Fibroblast of the conjunctiva (primary cell): ENCODE data around the gene ARHGEF17.

Experiments
- DNase-seq: peaks from one replicate; pipeline ENCODE4 v3.0.0-alpha.2; 2010; ENCODE audit warnings: low read depth

Gene ARHGEF17

GRCh38 chr11:73314117-73314961, 6.3 kb downstream of the ARHGEF17 start:
- no peak for DNase-seq

GRCh38 chr11:73315293-73316020, 7.4 kb downstream of the ARHGEF17 start:
- DNase-seq = no peak

GRCh38 chr11:73316422-73316821, 8.3 kb downstream of the ARHGEF17 start:
- DNase-seq = no peak

- DNase-seq = no peak
Observed at GRCh38 chr11:73317373-73317772, 9.3 kb downstream of the ARHGEF17 start.

- no peak for DNase-seq
Observed at GRCh38 chr11:73317803-73318202, 9.7 kb downstream of the ARHGEF17 start.

GRCh38 chr11:73318501-73319011, 10.5 kb downstream of the ARHGEF17 start:
- DNase-seq = no peak

GRCh38 chr11:73320763-73321603, 12.9 kb downstream of the ARHGEF17 start:
- DNase-seq = peak; percentile 59

GRCh38 chr11:73321604-73322381, 13.7 kb downstream of the ARHGEF17 start:
- DNase-seq = no peak

- no peak for DNase-seq
Observed at GRCh38 chr11:73322382-73323306, 14.6 kb downstream of the ARHGEF17 start.

GRCh38 chr11:73323464-73323863, 15.4 kb downstream of the ARHGEF17 start:
- DNase-seq = no peak

GRCh38 chr11:73324116-73324515, 16.0 kb downstream of the ARHGEF17 start:
- no peak for DNase-seq

GRCh38 chr11:73324665-73325035, 16.6 kb downstream of the ARHGEF17 start:
- no peak for DNase-seq

- no peak for DNase-seq
Observed at GRCh38 chr11:73325036-73325981, 17.2 kb downstream of the ARHGEF17 start.

- no peak for DNase-seq
Observed at GRCh38 chr11:73326929-73327811, 19.1 kb downstream of the ARHGEF17 start.

- no peak for DNase-seq
Observed at GRCh38 chr11:73327812-73328364, 19.8 kb downstream of the ARHGEF17 start.

GRCh38 chr11:73330569-73331093, 22.6 kb downstream of the ARHGEF17 start:
- DNase-seq = no peak

- DNase-seq = no peak
Observed at GRCh38 chr11:73331138-73331916, 23.3 kb downstream of the ARHGEF17 start.
